ENCODE results near the gene CTNNA2. TPM values are rescaled to one million over a fixed set of nuclear protein-coding genes. Genes with fewer than 3 reads are reported as not detected.

CTNNA2 gene
- total and polyA plus RNA-seq, 12 donors, result 0.09 to 0.57 (median 0.15) TPM; not detected in 9

DNA sequence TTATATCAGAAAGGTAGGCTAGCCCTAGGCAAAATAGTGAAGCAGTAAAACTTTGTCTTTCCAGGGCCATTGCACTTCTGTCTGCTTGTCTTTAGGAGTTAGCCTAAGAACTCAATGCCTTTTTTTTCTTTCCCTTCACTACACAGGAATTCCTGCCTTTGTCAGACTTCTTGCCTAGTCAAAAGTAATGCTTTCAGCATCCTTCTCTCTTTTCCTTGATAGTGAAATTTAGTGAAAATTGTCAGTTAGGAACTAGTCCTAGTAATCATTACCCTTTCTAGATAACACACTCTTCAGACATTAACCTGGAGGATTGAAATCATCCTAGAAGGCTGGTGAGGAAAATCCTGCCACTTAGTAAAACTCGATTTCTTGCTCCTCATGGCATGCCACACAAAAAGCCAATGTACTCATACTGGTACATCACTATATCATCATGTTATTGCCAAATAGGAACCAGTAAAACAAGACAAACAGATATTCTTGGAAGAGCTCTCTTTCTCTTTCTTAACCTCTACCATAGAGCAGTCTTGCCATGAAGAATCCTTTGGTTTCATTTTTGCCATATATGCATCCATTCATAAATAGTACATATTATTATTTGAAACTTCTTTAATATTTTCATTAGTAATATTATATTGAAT lies 320.5 kb downstream of the CTNNA2 start:
- Histone ChIP-seq H3K9me3 (no peaks in the 10 kb centered on the region), H3K36me3 (no peaks in the 10 kb centered on the region), H3K27ac (no peak overlapping the region), H3K27me3 (no peaks in the 10 kb centered on the region), H3K4me1 (no peaks in the 10 kb centered on the region), H3K4me3 (no peak overlapping the region)
- intact Hi-C loops (cut with DNase I), result no loop called here
- ATAC-seq (no peak), DNase-seq (no peak)
- TF ChIP-seq, protein P1, sequence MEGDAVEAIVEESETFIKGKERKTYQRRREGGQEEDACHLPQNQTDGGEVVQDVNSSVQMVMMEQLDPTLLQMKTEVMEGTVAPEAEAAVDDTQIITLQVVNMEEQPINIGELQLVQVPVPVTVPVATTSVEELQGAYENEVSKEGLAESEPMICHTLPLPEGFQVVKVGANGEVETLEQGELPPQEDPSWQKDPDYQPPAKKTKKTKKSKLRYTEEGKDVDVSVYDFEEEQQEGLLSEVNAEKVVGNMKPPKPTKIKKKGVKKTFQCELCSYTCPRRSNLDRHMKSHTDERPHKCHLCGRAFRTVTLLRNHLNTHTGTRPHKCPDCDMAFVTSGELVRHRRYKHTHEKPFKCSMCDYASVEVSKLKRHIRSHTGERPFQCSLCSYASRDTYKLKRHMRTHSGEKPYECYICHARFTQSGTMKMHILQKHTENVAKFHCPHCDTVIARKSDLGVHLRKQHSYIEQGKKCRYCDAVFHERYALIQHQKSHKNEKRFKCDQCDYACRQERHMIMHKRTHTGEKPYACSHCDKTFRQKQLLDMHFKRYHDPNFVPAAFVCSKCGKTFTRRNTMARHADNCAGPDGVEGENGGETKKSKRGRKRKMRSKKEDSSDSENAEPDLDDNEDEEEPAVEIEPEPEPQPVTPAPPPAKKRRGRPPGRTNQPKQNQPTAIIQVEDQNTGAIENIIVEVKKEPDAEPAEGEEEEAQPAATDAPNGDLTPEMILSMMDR (IDR thresholded peaks at IDR 0.05), result no peak
- 64 to 67% methylated on average over 1 of the region's 1 CpG for WGBS, 2 donors

DNA sequence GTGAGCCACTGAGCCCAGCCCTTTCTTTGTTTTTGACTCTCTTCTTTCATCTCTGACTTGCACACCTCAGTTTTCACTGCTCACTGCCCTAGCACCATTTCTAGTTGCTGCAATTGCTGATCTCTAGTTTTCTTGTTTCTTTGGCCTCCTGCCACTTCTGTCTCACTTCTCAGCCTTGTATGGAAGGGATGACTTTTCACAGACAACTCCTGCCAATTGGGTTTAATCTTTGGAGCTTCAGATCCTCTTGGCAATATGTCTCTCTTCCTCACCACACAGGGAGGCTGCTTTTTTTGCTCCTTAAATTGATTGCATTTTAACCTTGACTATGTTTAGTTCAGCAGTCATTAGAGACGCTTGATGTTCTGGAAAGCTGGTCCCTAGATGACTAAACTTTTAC lies 323.1 kb downstream of the CTNNA2 start:
- Histone ChIP-seq H3K36me3 (no peaks in the 10 kb centered on the region), H3K4me1 (no peaks in the 10 kb centered on the region), H3K4me3 (no peak overlapping the region), H3K27ac (no peak overlapping the region), H3K27me3 (no peaks in the 10 kb centered on the region), H3K9me3 (peaks cover 0 to 9% (median 0%) of the 10 kb centered on the region in 11 donors)
- no peak for DNase-seq
- TF ChIP-seq, protein P1 (IDR thresholded peaks at IDR 0.05), result no peak
- WGBS, 2 donors, result 67 to 78% methylated on average over 1 of the region's 1 CpG
- intact Hi-C loops (cut with DNase I), result no loop called here
- no peak for ATAC-seq

DNA sequence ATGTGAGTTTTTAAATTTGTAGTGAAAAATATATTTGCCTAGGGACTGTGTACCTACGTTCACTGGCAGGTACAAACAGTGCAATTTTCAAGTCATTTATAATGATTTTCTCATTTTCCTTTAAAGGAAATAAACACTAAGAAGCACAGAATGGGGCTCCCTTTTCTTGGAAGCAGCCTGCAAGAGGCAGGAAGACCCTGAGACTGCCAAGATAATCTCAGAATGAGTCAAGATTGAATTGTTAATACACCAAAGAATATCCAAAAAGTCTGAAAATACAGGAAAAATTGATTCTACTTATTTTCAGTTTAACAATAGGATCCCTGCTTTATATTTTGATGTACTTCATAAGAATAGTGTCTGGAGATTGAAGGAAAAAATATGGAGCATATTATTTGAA lies 331.2 kb downstream of the CTNNA2 start:
- TF ChIP-seq, protein P1 (IDR thresholded peaks at IDR 0.05), result no peak
- ATAC-seq (no peak), DNase-seq (no peak)
- 59 to 64% methylated on average over 1 of the region's 1 CpG for WGBS, 2 donors
- no peaks in the 10 kb centered on the region for H3K36me3 ChIP-seq
- intact Hi-C loops (cut with DNase I), result no loop called here
- H3K9me3 ChIP-seq, result peaks cover 0 to 7% (median 2%) of the 10 kb centered on the region in 11 donors
- H3K4me1 ChIP-seq, result no peaks in the 10 kb centered on the region
- H3K4me3 ChIP-seq, result no peak overlapping the region
- H3K27me3 ChIP-seq, result no peaks in the 10 kb centered on the region
- H3K27ac ChIP-seq, result no peak overlapping the region

DNA sequence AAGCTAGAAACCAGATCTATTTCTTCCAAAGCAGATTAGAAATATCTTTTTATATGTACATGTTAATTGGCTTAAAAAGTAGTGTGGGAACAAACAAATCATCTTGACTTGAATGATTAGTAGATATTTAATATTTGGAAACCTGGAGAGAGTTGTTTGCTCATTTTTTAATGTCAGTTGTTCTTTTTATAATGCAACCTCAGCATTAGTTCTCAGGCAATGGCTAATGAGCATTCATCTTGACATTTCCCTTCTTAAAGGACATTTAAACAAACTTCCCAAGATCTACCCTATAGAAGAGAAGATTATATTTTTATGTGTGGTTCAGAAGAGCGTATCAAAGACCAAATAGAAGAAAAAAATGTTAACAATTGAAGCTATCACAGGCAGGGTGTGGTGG lies 334.0 kb downstream of the CTNNA2 start:
- H3K4me1 ChIP-seq, result no peaks in the 10 kb centered on the region
- peaks cover 0 to 4% (median 0%) of the 10 kb centered on the region in 11 donors for H3K9me3 ChIP-seq
- no peak overlapping the region for H3K4me3 ChIP-seq
- DNase-seq (no peak), ATAC-seq (no peak)
- intact Hi-C loops (cut with DNase I), result no loop called here
- TF ChIP-seq, protein P1 (IDR thresholded peaks at IDR 0.05), result no peak
- 71 to 80% methylated on average over 1 of the region's 1 CpG for WGBS, 2 donors
- no peak overlapping the region for H3K27ac ChIP-seq
- no peaks in the 10 kb centered on the region for H3K36me3 ChIP-seq
- no peaks in the 10 kb centered on the region for H3K27me3 ChIP-seq

All from heart right ventricle (tissue), 16 donors.